Measurements from ENCODE around the gene NUB1.

The NUB1 gene

GRCh38 chr7:151345576-151346469 lies 4.2 kb downstream of the NUB1 start:
- no peak for DNase-seq (ENCODE audit: low spot score)

- no peak for DNase-seq (ENCODE audit: low spot score)
Observed at GRCh38 chr7:151346470-151346769, 4.8 kb downstream of the NUB1 start.

- DNase-seq (ENCODE audit: low spot score) = no peak
Observed at GRCh38 chr7:151347200-151347599, 5.6 kb downstream of the NUB1 start.

GRCh38 chr7:151348970-151349369 lies 7.4 kb downstream of the NUB1 start:
- DNase-seq (ENCODE audit: low spot score) = no peak

DNA sequence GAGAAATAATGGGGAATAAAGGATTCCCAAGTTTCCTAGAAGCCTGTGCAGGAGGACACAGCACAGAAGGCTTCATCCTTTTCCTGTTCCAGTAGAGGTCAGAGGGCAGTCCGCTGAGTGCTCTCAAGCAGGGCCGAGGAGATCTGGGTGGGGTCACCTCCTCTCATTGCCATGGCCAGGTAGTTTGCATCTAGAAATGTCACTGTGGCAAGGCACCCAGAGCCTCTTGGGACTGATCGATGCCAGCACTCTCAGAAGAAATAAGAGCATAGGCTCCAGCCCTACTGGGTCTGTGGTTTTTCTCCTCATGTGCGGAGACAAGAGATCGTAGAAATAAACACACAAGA lies 7.9 kb downstream of the NUB1 start:
- no peak for DNase-seq (ENCODE audit: low spot score)

GRCh38 chr7:151351027-151351426 lies 9.4 kb downstream of the NUB1 start:
- no peak for DNase-seq (ENCODE audit: low spot score)

DNA sequence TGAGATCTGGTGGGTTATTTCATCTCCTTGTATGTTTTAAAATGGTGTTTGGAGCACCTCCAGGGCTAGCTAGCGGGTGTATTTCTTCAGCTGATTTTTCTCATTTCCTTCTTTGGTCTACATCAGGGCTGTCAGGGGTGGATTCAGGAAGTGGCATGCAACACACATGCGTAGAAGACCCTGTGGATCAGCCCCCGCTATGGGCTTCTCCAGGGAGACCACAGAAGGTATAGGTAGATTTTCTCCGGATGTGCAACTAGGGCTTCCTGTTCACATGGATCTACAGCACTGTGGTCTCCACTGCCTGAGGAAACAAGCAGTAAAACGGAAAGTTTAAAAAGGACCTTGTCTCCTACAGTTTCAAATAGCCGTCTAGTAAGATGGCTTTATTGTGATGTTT lies 10.4 kb downstream of the NUB1 start:
- DNase-seq (ENCODE audit: low spot score) = no peak

GRCh38 chr7:151352512-151352911 lies 10.9 kb downstream of the NUB1 start:
- DNase-seq (ENCODE audit: low spot score) = no peak

DNA sequence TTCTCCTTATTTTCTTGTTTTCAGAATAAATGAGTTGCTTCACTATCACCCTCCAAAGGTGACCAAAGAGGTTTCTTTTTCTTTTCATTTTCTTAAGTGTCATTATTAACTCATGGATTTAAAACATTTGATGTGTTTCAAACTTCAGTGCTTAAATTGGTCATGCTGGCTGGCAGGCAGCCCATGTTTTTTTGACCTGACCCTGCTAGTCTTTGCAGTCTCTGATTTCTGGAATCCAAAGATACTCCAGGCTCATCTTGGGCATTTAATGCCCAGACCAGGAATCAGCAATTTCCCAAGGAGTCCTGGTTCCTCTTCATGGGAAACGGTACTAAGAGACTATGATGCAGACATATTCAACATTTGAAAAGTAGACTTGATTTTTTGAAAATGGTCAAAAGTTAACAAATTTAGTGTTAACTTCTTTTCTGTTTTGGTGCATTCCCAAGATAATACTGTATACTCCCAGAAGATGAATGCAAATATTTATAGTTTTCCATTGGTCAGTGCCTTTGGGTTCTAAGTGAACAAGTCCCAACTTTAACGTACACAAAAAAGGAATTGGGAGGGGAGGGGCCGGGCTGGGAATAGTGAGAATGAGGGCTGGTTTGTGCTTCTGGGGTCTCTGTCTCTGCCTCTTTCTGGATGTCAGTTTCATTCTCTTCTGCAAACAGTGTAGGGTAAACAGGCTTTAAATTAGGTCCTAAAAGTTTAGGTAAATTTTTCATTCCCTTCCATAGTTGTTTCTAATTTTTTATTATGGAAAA lies 19.8 kb downstream of the NUB1 start:
- no peak for DNase-seq (ENCODE audit: low spot score)

GRCh38 chr7:151363182-151363581 lies 21.6 kb downstream of the NUB1 start:
- no peak for DNase-seq (ENCODE audit: low spot score)

GRCh38 chr7:151366166-151366879 lies 24.7 kb downstream of the NUB1 start:
- no peak for DNase-seq (ENCODE audit: low spot score)

- DNase-seq (ENCODE audit: low spot score) = no peak
Observed at GRCh38 chr7:151366880-151367222, 25.2 kb downstream of the NUB1 start.

DNA sequence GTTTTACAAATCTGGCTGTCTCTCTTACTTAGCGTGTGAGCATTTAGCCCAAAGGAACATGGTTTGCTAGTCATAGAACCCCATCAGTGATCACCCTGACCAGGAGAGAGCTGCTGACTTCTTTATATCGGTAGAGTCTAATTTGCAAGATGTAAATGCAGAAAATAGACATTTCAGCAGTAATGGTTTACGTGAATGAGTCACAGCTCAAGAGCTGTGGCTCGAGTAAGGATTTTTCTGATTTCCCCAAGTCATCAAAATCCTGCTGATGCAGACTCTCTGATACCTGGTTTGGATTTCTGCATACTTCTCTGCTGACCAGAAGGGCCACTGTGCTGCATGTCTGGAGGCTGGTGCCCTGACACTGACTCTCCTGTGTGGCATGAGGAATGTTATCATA lies 25.7 kb downstream of the NUB1 start:
- no peak for DNase-seq (ENCODE audit: low spot score)

DNA sequence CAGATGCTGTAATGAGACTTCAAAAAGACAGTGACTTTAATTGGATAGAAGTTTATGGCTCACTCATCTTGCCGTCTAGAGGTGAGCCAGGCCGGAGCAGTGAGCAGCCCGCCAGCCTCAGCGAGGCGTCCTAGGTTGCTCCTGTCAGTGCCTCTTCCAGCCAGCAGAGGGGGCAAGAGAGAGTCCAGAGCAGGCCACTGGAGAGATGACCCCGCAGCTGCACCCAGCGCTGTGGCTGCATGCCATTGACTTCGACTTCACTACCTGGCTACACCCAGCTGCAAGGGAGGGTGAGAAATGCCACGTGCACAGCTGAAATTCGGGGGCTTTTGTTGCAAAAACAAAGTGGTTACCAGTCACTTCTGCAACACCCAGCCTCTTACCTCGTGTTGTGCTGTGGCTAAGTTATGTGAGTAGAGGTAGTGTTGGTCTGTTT lies 26.5 kb downstream of the NUB1 start:
- peak; percentile 45 for DNase-seq (ENCODE audit: low spot score)

GRCh38 chr7:151371266-151371665 lies 29.7 kb downstream of the NUB1 start:
- DNase-seq (ENCODE audit: low spot score) = no peak

GRCh38 chr7:151372612-151373265 lies 31.1 kb downstream of the NUB1 start:
- DNase-seq (ENCODE audit: low spot score) = no peak

DNA sequence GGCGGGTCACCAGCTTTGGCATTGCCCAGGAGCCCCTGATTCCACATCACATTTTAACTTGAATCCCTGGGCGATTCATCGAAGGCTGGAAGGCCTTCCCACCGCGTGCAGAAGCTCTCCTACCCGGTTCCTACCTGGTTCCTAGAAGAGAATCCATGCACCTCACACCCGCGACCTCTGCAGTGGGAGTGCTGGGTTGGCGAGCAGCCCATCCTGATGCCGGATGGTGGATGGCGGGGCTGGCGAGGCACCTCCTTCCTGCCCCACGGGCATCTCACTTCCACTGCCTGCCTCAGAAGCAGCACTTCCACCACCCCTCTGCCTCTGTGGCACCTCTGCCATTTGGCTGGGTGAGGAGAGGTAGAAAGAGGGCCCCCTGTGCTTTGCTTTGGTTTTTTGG lies 32.0 kb downstream of the NUB1 start:
- DNase-seq (ENCODE audit: low spot score) = no peak

DNA sequence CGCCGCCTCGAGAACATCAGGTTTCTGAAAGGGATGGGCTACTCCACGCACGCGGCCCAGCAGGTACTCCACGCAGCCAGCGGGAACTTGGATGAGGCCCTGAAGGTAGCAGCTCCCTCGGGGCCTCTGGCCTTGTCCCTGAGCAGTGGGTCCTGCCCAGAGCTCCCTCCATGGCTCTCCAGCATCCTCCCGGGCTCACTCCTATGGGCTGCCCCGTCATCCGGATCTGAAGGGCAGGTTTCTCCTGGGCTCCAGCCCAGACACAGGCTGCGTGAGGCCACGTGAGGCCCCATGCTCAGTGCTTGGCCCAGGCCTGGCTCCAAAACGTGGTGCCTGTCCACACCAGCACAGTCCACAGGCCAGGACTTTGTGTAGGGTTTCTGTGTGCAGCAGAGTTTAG lies 32.5 kb downstream of the NUB1 start:
- no peak for DNase-seq (ENCODE audit: low spot score)

GRCh38 chr7:151374726-151375125 lies 33.1 kb downstream of the NUB1 start:
- no peak for DNase-seq (ENCODE audit: low spot score)

DNA sequence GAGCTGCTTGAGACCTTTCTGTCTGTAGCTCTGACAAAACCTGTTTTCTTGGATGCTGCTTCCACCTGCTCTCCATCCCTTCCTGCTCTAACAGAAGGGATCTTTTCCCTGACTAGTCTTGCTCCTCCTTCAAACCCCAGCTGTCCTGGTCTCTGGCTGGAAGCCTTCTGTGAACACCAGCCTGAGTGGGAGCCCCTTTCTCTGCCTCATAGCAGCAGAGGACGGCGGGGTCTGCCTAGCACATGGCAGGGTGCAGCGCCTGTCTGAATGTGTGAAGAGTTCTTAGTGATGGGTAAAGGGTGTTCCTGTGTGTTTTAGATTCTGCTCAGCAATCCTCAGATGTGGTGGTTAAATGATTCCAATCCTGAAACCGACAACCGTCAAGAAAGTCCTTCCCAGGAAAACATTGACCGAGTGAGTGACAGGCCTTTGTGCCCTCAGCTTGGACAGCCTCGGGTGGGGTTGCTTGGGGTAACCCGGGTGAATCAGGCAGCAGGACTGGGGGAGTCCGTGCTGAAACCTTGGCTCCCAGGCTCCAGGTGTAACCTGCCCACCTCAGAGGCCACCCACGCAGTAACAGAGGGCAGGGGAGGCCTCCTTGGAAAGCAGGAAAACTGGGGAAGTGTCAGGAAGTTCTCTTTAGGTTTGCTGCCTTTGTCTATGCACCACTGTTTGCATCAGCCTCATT lies 34.1 kb downstream of the NUB1 start:
- no peak for DNase-seq (ENCODE audit: low spot score)

DNA sequence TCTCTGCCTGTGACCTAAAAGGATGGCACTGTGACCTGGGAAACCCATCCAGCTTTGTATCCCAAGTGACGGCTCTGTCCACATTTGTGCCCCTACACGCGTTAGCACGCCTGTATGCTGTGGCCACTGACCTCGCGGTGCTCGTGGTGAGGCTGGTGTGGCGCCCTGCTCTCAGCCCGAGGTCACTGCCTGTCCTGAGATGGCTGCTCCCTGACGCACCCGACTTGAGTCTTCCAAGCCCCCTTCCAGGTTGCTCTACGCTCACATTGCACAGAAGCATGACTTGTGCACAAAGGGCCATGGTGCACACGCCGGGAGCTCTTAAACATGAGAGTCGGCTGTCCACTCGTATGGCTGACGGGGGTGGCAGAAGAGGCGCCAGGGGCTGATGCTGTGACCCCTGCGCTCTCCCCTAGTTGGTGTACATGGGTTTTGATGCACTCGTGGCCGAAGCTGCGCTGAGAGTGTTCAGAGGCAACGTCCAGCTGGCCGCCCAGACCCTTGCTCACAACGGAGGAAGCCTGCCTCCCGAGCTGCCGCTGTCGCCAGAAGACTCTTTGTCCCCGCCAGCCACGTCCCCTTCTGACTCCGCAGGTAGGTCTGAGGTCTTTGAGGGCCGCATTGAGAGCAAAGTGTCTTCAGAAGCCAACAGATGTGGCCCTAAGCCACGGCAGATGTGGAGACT lies 34.7 kb downstream of the NUB1 start:
- no peak for DNase-seq (ENCODE audit: low spot score)

Data from COLO829 (cell line).